Islet of Langerhans (tissue), 1 donor: ENCODE results near the gene CIPC.

ENCODE experiments used
- FAIRE-seq: peaks from one replicate; lab custom pipeline; 2011; peaks lifted over from hg19 to GRCh38; lab: Jason Lieb, UNC

The CIPC gene

DNA sequence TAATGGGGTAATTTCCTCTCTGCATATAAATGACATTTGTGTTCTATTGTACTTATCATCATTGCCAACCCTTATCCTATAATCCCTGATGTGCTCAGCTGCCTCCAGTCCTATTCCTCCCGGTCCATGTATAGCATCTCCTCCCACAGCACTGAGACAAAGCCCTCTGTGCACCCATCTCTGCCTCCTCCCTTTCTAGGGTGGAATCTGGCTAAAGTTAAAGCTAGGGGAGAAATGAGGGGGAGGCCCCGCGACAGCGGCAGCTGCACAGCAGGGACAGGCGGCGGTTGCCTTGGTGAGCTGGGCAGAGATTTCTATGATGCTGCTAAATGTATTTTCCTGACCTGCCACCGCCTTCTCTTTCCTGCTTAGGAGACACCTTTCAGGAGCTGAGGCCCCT lies 56.4 kb downstream of the CIPC start:
- FAIRE-seq: no peak

DNA sequence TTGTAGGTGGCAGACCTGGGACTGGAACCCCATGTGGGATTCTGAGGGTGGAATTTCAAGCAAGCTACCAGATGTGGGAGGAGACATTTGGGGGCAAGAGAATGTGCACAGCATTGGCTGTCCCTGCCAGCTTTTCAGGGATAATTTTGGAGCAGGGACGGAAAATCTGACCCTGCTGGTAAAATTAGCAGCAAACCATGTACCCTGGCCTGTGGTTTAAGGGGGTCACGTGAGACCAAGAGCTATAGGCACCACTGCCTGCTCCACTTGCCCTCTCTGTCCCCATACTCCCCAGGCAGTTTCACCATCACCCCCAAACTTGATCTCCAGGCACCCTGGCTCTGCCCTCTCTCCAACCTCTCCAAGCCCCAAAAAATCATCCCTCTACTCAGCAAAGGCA lies 57.0 kb downstream of the CIPC start:
- FAIRE-seq: no peak

DNA sequence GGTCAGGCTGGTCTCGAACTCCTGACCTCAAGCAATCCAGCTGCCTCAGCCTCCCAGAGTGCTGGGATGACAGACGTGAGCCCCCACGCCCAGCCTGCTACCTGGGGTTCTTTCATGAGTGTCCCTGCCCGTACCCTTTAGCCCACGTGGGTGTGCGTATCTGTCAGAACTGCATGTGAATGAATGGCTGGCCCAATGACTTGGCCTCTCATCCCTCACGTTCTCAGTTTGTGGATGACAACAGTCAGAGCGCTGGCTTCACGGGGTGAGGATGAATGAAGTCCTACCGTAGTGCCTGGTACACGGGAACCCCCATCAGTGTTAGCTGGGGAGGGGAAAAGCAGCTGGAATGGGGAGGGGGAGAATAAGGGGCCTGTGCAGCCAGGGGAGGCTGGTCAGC lies 59.7 kb downstream of the CIPC start:
- FAIRE-seq: no peak

DNA sequence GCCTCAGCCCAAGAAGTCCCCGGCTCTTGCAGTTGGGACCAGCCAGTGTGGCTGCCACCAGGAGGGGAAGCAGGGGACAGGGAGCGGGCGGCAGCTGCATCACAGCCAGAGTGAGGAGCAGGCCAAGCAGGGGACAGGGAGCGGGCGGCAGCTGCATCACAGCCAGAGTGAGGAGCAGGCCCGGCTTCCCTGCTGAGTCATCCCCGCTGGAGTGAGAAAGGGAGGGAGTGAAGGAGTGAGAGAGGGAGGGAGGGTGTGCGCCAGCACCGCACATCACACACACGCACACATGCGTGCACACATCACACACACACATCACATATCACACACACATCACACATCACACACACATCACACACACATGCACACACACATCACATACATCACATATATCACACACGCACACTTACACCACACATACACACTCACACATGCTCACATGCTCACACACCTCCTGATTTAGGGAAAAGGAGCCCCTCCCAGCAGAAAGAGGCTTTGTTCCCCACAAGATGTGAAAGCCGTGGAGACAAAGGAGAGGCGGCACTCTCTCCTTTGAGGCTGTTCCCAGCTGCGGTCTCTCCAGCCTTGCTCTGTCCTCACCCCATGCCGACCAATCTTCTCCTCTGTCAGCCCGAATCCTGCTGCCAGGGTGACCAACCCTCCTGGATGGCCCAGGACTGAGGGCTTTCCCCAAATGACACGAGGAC lies 60.3 kb downstream of the CIPC start:
- FAIRE-seq: no peak

DNA sequence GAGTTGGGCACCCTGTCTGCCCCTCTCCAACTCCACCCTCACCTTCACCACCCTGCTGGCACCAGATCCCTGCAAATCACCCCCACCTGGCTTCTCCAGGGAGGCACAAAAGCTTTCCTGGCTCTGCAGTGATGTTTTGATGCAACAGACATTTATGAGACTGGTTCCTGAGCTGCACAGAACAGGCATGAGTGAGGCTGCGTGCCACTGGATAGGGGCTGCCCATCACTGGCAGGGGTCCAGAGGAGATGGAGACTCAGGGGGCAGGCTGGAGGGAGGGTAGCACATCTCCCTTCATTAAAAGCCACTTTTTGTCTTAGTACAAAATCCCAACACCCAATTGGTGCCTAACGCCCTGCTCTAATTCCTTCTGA lies 60.8 kb downstream of the CIPC start:
- no peak for FAIRE-seq

DNA sequence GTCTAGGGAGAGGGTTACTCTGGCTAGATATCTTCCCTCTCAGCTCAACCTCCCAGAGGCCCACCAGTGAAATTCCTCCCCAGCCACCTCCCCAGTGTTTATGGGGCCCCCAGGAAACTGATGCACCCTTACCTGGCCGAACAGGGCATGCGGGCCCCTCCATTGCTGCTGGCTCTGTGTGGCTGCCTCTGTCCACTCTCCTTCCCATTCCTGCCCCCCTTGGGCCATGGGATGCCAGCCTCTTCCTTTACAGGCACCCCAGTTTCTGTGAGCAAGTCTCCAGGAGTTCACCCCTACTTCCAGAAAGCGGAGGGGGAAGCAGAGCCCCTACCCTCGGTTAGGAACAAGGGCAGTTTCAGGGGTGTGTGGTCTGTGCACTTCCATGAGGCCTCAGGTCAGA lies 63.0 kb downstream of the CIPC start:
- FAIRE-seq: no peak
